NOMO-1 treated with dmso at 0.1 percent for 144 hours (cell line): ENCODE data around the gene DENND1A.
"Not testable (repeated sequence)": the region's sequence is repeated elsewhere in the genome, so short reads cannot be mapped to it uniquely, and the experiment has no call there.

Experiments
- DNase-seq: peaks from one replicate; lab custom pipeline; 2025; ENCODE audit not compliant: unreplicated experiment; lab: John Stamatoyannopoulos, UW

The DENND1A gene

DNA sequence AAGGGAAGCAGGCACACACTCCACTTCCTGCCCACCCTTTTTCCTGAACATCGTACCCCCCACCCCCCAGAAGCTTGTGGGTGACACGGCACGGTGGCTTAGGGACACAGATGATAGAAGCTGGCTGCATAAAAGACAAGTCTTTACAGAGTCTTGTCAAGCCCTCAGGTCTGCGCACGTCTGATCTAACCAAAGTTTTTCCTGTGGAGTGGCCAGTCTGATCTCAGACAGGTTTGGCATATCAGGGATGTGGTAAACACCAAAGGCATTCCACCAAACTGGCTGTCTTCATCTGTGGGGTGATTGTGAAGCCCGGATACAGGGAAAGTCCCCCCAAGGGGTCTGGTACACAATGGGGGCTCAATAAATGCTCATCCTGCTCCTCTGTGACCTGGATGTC lies 523.9 kb downstream of the DENND1A start:
- no peak for DNase-seq

DNA sequence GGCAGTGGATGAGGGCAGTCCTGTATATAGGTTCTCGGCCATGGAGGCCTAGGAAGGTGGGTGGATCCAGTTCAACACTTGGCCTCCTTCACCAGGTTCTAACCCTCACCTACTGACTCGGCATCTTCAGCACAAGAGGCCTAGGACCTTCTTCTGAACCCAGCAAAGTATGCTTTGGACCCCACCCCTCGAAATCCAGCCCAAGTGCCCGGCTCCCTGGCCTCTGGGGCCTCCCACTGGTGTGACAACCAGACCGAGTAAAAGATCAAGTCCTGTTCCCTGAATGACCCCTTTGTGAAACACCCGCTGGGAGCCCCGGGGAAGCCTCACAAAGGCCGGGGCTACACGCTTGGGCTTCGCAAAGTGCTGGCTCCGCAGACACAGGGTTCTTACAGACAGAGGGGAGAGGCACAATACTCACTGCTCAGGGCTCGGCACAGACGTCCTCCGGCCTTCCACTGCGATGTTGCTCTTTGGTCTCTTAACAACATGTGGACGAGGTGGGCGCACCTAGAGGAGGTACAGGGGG lies 526.9 kb downstream of the DENND1A start:
- DNase-seq, result no peak

DNA sequence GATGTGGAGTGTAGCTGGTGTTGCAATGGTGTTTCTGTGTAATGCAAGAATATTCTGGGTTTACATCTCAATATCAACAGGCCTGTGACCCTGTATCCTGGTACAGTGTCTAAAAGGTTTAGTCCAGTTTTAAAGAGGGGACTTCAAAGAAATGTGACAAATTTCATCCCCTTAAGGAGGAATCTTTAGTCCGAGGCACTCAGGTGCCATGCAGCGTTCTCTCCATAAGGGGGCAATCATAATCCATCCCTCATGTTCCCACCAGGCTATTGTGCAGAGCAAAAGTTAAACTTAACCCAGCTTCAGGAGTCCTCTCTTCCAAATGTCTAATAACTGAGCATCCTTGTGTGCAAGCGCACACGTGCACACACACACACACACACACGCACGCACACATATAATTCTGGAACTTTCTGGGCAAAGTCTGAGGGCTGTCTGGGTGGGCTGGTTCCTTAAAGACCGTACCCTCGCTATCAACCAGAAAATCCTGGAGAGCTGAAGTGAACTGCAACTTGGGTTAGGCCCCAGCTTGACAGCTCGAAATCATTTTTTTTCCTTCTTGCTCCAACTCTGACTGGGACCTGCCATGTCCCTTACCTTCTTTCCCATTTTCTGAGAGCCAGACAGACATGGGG lies 527.9 kb downstream of the DENND1A start:
- no peak for DNase-seq

DNA sequence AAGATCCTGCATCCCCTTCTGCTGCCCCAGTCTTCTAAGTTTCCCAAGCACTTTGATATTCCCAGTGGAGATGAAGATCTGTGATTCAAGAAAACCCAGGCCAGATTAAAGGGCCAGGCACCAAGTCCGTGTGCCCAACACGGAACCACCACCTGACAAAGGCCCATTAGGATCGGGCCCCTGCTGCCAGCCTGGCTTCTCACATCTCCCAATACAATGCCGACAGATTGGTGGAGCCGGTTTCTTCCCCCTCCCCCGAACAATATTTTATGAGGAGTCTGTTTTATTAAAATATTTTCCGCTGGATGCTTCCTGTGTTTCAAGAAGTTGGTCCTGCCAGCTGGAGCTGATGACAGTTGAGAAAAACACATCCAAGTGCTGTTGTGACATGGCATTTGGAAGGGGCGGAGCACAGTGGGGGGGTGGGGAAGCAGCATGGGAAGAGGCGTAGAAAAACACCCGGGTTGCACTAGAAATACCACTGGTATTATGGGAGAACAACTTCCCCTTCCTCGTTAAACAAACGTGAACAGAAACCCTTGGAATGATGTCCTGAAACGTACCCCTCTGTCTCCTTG lies 528.9 kb downstream of the DENND1A start:
- no peak for DNase-seq

DNA sequence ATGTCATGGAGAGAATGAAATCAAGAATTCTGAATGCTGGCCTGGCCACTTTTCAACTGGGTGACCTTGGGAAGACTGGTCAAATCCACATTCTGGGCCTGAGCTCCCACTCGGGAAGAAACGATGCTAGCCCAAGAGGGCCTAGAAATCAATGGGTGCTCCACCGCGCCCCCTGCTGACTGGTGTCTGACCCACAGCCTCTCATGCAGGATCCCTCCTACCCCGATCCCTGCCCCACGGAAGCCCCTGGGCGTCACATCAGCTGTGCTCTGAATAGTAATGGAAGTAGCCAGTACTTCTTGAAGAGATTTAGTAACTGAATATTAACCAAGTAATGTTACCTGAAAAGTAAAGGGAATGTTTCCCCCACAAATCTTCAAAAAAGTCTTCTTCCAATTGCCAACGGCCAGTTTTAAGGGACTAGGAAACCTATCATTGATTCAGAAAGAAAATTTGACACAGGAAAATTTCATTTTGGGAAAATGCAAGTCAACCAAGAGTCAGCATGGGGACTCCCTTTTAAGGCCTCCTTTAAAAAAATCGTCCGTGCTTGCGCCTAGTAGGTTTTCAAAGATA lies 530.0 kb downstream of the DENND1A start:
- DNase-seq, result no peak

DNA sequence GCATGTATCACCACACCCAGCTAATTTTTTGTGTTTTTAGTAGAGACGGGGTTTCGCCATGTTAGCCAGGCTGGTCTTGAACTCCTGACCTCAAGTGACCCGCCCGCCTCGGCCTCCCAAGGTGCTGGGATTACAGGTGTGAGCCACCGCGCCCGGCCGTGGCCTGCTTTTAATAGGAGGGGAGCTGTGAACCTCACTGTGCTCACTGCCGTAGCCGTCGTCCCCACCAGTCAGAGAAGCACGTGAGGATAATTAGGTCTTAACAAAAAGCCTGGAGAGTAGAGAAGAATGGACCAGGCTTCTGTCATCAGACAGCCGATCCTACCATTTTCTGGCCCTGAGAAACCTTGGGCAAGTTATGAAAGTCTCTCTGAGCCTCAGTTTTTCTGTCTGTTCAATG lies 531.0 kb downstream of the DENND1A start:
- DNase-seq, result not testable (repeated sequence)

DNA sequence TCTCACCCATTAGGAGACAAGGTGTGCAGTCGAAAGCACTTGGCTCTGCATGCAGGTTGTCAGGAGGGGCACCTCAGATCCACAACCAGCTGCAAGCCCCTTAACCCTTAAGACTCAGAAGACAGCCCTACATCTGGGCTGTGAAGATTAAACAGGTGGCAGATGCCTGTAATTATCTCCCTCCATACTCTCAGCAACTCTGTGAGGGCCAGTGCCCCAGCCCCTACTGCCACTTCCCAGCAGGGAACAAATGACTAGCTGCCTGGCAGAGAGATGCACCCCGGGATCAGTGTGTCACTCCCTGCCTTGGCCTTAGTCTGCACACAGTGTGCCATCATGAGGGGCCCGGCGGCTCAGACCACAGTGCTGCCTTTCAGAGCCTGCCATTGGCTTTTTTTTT lies 532.0 kb downstream of the DENND1A start:
- DNase-seq, result no peak

DNA sequence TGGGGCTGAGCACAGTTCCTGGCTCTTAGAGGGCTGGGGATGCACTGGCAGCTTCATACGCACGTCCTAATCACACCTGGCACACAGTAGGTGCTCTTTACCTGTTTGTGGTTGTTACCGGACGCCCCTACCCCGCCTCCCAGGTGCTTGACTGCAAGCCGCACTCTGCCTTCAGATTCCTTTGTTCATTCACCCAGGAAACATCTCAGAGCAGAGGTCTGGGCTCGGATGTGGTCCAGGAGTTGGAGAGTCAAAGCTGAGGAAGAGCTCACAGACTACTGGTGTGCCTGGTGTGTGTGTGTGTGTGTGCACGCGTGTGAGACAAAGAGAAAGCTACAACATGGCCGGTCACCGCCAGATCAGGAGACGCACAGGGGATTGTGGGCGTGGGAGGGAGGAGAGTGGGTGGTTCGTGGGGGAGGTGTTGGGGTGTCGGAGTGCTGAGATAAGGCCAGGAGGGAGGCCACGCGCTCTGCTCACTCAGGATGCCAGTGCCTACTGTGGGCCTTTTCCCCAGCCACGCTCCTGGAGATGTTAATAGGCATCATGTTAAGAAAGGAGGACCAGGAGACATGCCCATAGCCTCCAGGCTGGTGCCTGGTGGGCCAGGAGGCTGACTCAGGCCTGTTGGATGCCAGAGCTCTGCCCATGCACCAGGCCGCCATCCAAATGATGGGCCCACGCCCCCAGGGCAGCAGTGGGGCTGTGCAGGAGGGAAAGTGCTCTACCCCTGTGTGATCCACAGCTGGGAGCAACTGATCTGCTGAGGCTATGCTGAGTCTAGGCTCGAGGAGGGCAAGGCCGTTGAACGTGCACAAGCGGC lies 534.0 kb downstream of the DENND1A start:
- DNase-seq, result no peak

DNA sequence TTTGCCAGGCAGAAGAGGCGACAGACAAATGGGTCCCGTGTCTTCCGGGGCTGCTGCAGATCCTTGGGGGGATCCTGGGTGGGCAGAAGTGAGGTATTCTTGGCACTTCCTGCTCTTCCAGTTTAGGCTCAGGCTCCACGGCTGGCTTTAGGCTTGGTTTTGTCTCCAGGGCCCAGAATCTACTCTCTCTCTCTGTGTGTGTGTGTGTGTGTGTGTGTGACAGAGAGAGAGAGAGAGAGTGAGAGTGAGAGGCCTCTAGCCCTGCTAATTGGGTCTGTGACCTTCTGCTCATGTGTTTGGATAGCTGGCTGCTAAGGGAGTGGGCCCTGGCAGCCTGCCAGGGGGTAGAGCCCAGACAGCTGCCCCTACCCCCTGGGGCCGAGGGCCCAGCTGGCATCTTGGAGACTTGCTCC lies 534.6 kb downstream of the DENND1A start:
- DNase-seq, result no peak

DNA sequence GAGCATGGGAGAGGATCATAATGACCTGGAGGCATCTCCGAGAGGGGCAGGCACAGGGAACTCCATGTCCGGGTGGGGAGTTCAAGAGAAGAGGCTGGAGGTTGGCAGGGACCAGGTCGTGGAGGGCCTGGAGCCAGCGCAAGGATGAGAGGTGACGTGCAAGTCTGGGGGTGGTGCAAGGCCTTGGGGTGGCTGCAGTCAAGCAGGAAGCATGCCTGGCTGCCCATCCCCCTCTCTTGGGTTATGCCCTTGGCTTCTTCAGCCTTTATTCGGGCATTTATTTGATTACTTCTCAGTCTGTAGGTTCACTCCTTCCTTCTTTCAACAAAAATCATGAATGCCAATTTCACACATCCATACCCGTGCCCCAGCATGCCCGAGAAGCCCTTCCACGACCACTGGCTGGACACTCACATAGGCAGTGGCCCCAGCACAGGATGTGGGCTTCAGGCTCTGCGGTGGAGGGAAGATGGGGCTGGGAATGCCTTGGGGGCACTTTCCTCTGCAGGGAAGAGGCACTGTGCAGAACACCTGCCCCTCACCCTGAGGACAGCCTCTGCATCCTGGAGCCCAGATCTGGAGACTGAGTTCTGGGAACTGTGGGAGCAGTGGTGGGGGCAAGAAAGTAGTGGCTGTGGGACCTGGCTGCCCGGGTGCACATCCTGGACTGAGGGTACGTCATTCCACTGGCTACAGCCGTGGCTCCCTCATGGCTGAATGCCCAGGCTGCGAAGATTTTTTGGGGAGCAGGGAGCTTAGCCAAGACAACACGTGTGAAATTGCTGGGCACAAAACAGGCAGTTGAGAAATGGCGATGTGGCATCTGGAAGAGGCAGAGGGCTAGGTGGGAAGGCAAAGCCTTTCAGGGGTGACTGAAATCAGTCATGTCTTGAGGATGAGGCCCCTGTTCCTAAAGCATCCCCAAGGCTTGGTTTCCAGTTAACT lies 535.4 kb downstream of the DENND1A start:
- DNase-seq, result no peak

DNA sequence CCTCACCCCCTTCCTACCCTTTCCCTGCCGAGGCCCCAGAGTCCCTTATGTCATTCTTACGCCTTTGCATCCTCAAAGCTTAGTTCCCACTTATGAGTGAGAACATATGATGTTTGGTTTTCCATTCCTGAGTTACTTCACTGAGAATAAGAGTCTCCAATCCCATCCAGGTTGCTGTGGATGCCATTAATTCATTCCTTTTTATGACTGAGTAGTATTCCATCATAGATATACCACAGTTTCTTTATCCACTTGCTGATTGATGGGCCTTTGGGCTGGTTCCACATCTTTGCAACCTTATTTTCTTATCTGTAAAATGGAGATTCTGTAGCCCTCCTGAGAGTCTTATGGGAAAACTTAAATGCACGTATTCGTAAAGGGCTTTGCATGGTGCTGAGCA lies 537.1 kb downstream of the DENND1A start:
- DNase-seq, result no peak

DNA sequence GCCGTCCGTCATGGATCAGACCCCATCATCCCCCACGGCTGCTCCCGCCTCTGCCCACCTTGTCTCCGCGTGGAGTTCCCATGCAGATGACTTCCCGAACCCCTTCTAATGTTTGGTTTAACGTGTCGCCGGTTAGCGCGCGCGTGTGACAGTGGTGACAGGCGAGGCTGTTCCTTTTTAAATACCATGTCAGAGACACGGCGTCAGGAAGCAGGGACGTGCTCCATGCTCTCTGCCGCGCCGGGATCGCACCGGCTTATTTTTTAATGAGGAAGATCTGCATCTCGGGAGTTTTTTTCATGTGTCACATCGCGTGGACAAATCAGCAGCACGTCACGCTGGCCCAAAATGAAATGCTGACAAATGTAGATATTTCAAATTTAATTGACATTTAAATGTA lies 538.0 kb downstream of the DENND1A start:
- DNase-seq, result no peak

DNA sequence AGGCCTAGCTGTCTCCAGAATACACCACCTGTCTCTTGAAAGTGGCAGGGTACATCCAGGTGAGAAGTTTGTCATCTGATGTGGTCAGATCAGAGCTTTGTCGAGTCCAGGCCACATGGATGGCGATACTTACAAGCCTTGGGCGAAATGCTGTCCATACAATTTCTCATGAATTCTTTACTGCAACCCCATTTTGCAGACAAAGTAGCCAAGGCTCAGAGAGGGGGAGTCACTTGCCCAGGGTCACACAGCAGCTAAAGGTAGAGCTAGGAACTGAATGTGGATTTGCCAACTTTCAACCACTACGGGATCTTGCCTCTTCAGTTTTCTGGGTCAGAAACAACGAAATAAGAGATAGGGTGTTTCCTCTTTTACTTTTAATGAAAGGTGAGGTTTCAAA lies 538.7 kb downstream of the DENND1A start:
- no peak for DNase-seq

DNA sequence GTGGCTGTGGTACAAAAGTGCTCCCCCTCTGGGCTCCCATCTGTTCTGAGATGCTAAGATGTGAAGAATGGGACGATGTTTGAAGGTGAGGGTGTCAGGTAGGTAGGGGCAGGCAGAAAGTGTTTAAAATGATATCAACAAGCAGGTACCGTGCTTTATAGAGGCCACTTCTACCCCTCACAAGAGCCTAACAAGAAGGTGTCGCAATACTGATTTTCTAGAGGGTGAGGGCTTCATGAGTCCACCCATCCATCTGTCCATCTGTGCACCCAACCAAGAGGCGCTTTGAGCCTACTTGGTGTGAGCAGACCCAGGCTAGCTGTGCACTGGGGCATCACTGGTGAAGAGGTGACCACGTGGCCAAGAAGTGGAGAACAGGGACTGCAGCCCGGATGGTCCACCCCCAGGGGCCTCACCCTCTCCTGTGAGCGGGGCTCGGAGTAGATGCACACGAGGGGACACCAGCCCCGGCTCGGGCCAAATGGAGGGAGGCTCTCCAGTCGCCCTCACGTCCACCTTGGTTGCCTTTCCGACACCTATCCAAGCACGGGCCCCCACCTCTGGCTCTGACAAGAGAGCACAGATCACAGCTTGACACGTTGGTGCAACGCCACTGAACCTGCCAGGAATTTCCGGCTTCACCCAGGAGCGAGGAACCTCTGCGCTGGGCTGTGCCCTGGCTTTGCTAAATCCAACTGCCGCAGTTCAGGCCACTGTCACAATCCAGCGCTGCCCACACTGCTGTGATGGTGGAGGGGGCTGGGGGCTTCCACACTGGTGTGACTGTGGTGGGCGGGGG lies 539.4 kb downstream of the DENND1A start:
- no peak for DNase-seq

DNA sequence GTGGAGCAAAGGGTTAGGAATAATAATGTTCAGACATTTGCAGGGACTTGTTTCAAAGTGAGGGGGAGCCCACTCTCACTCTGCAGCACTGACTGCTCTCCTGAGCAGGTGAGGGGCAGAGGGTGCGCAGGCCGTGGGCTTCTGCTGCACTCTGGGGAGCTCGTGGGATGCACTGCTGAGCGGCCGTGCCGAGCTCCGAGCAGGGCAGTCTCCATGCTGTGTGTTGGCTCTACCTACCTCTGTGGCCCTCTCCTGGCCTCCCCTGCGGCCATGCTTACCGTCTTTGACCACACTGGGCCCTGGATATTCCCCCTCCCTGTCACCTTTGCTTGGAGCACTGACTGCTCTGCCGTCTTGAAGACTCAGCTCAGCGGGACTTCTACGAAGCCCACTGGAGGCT lies 540.2 kb downstream of the DENND1A start:
- DNase-seq, result no peak

DNA sequence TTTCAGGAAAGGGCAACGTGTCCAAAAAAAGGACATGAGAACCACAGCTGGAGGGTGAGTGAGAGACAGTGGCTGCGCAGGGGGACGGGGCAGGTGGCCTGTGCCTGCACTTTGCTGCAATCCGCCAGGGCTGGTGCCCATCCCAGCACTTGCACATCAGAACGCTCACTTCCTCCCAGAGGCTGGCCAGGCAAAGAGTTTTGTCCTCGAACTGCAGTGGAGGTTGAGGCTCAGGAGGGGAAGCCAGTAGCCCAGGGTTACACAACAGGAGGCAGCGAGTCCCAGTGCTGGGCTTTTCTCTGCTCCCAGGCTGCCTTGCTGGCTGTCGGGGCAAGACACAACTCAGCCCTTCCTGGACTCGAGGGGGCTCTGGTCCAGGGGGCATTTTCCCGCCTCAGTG lies 540.9 kb downstream of the DENND1A start:
- peak; percentile 83 for DNase-seq

DNA sequence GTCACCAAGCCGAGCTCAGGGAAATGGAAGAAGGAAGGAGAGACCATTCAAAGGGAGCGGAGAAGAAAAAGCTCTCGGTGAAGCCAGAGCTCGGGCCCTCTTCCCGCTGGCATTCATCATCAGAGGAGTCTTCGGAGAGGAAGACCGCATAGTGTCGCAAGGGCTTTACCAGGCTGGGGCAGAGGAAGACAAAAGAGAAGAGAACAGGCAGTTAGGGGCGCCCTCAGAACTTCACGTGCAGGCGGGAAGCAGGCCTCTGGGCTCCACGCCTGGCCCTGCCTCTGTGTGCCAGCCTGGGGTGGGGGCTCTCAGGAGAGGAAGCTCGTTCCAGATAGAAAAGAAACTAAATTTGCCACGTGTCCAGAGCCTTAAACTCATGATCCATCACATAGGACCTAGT lies 542.2 kb downstream of the DENND1A start:
- peak; percentile 53 for DNase-seq

DNA sequence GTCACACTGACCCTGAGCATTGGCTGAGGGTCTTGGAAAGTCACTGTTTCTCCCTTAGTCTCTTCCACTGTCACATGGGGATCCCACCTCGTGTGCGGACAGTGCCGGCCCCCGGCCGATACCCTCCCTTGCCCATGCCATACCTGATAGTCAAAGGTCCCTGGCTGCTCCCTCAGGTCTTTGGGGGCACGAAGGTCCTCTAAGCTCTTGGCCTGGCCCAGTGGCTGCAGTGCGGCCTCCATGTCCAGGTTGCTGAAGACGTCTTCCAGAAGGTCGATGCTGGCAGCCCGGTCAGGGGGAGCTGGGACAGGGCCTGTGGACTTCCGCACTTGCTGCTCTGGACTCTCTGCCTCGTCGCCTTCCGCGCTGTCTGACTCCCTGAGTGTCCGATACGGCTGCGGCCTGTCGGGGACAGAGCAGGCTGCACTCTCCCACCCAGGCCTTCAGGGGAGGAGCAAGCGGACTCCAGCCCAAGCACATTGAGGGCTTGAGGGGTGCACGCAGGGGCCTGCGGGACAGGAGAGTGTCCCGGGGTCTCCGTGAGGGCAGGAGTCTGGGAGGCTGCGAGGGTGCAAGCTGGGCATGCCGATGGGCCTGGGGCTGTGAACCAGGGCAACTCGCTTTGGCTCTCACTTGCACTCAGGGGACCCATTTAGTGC lies 546.3 kb downstream of the DENND1A start:
- no peak for DNase-seq
